ENCODE results near the gene IL15. TPM values are rescaled to one million over a fixed set of nuclear protein-coding genes. Genes with fewer than 3 reads are reported as not detected.

IL15 gene
- total and polyA plus RNA-seq, 2 of the 4 experiments (the other 2 are of a cell fraction) = 5.0 to 5.2 TPM

DNA sequence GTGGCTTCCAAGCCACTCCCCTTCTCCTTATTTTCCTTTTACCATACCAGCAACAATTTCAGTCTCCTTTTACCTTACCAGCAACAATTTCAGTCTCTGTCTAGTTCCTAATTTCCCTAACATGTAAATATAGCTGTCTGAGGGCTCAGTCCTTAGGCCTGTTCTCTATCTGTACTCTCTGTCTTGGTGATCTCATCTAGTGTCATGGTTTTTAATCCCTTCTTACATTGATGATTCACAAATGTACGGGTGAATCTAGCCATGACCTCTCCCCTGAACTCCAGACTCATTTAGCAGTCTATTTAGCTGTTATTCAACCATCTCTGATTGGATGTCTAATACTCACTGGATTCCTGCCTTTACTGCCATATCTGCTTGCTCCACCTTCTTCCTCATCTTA, 7.2 kb downstream of the IL15 start:
- Histone ChIP-seq H4K20me1 (ENCODE audit: insufficient read depth, low read length) (no peaks in the 10 kb centered on the region), H4K8ac (ENCODE audit: low read depth in 2 of 2, low read length in 2 of 2) (peak overlapping the region; percentile 22 to 34; a peak in 2 of 4 replicates), H3K56ac (ENCODE audit: extremely low read depth, insufficient read depth, low read length) (peak overlapping the region; percentile 11; the same call in 1 of the 2 replicates), H3K4me3 (ENCODE audit: insufficient read depth, low read depth, low read length) (no peak overlapping the region), H2BK120ac (ENCODE audit: low read depth, low read length) (peak overlapping the region; percentile 54), H2AK5ac (ENCODE audit: low read depth, low read length) (peak overlapping the region; percentile 27; the same call in 1 of the 2 replicates), H2BK5ac (ENCODE audit: low read depth, low read length, poor library complexity, severe bottlenecking) (peak overlapping the region; percentile 86), H2AFZ (replicated peaks; ENCODE audit: low read length, poor library complexity) (no peak overlapping the region), H3K79me1 (ENCODE audit: low read depth in 1 of 2, low read length in 2 of 2) (peaks cover 18 to 37% of the 10 kb centered on the region in 2 experiments), H3K14ac (replicated peaks; ENCODE audit: low read depth, low read length) (peak overlapping the region; percentile 8; the same call in 1 of the 2 replicates), H3K9me1 (ENCODE audit: insufficient read depth, low read length) (peaks cover 15% of the 10 kb centered on the region), H3K9me3 (ENCODE audit: control insufficient read depth, insufficient read depth, low read length) (no peaks in the 10 kb centered on the region), H3K4ac (ENCODE audit: low read depth, low read length) (peak overlapping the region; percentile 54; the same call in 1 of the 2 replicates), H4K91ac (ENCODE audit: insufficient read depth, low read depth, low read length) (peak overlapping the region; percentile 2; the same call in 1 of the 2 replicates), H3K18ac (ENCODE audit: low read depth, low read length) (peak overlapping the region; percentile 71; the same call in 1 of the 2 replicates), H3K36me3 (ENCODE audit: control insufficient read depth, insufficient read depth, low read length) (no peaks in the 10 kb centered on the region), H3K27ac (ENCODE audit: insufficient read depth, low read length) (no peak overlapping the region), H2AK9ac (replicated peaks; ENCODE audit: low read depth, low read length, poor library complexity) (no peak overlapping the region), H3K4me2 (ENCODE audit: low read depth, low read length) (peak overlapping the region; percentile 70; the same call in 1 of the 2 replicates), H4K5ac (ENCODE audit: low read depth, low read length) (peak overlapping the region; percentile 67; the same call in 1 of the 2 replicates), H3K27me3 (ENCODE audit: control insufficient read depth, insufficient read depth, low read length) (no peaks in the 10 kb centered on the region), H3K4me1 (ENCODE audit: control insufficient read depth, insufficient read depth, low read length) (peaks cover 11% of the 10 kb centered on the region; the same call in 1 of the 2 replicates), H2BK15ac (ENCODE audit: low read depth, low read length) (peak overlapping the region; percentile 75; the same call in 2 of the 3 replicates), H3K9ac (ENCODE audit: low read depth, low read length) (no peak overlapping the region), H3K23ac (ENCODE audit: low read depth, low read length) (peak overlapping the region; percentile 49; the same call in 1 of the 2 replicates), H2BK20ac (ENCODE audit: low read depth, low read length) (peak overlapping the region; percentile 69)
- WGBS, 2 experiments (ENCODE audit: extremely low coverage in 2 of 2, insufficient read length in 1 of 2) = no CpG with 5 or more reads among the region's 1 CpG
- ChIA-PET POLR2A (ENCODE audit: unreplicated experiment) (no interaction called here), CTCF (interaction anchor here (1.4 kb wide), 1 partner anchor 9 kb away, joined by 3 read pairs; no protein-coding TSS in a partner anchor)
- BruUV-seq (replicated peaks) = no TSS peak
- peak; percentile 92 for DNase-seq
- intact Hi-C loops (cut with micrococcal nuclease) (loop anchor here (5.0 to 10.0 kb wide), 2 partner anchors 419 to 449 kb away; partner anchors contain the start of gene ZNF330), dilution Hi-C loops (cut with HindIII; ENCODE audit: low sequenced_read_pairs, unreplicated experiment) (no loop called here), in situ Hi-C loops (cut with MboI; ENCODE audit: low sequenced_read_pairs) (no loop called here)
- ATAC-seq (ENCODE audit: low read depth) = peak; percentile 85
- TF ChIP-seq CHD1 (IDR thresholded peaks at IDR 0.05; ENCODE audit: low read depth, low read length) (no peak), FOS (IDR thresholded peaks at IDR 0.05; ENCODE audit: low read depth, low read length) (peak; percentile 86), NFE2L2 (IDR thresholded peaks at IDR 0.05; ENCODE audit: low read depth, low read length) (no peak), CEBPB (IDR thresholded peaks at IDR 0.05; ENCODE audit: low read depth, low read length) (0 out of 2 replicates have a peak, but pooled peaks have one; percentile 3)

All from IMR-90 (cell line).